OCI-LY1 (cell line): Measurements from ENCODE around the gene NOTCH1.

Experiments used
- H2AFZ ChIP-seq: fragments of 200-600 bp; sonication (generic), shearing (Covaris generic); 2 replicates; pipeline ENCODE4 v1.6.0; 2014; ENCODE audit warnings: antibody characterized with exemption, mild to moderate bottlenecking, low read length
- H3F3A ChIP-seq: fragments of 200-600 bp; sonication (generic), shearing (Covaris generic); 2 replicates; pipeline ENCODE4 v1.6.0; 2014; ENCODE audit warnings: mild to moderate bottlenecking, antibody characterized with exemption, low read length, moderate library complexity; ENCODE audit not compliant: insufficient read depth
- H3K27ac ChIP-seq: fragments of 200-600 bp; sonication (generic); 2 replicates; pipeline ENCODE4 v1.5.1; 2014; ENCODE audit warnings: low read length, mixed run types, mild to moderate bottlenecking, low read depth; ENCODE audit not compliant: poor library complexity, severe bottlenecking
- H3K27me3 ChIP-seq: fragments of 200-600 bp; sonication (generic); 2 replicates; pipeline ENCODE4 v1.6.0; 2014; ENCODE audit warnings: antibody characterized with exemption, mild to moderate bottlenecking, low read length, moderate library complexity; ENCODE audit not compliant: insufficient read depth
- H3K36me3 ChIP-seq: fragments of 200-600 bp; sonication (generic); 2 replicates; pipeline ENCODE4 v1.6.1; 2014; ENCODE audit warnings: mild to moderate bottlenecking, antibody characterized with exemption, low read length, moderate library complexity, mixed read lengths; ENCODE audit not compliant: insufficient read depth
- H3K4me1 ChIP-seq: fragments of 200-600 bp; sonication (generic); 2 replicates; pipeline ENCODE4 v1.5.1; 2014; ENCODE audit warnings: mild to moderate bottlenecking, low read length, moderate library complexity; ENCODE audit not compliant: insufficient read depth, severe bottlenecking
- H3K4me2 ChIP-seq: fragments of 200-600 bp; sonication (generic), shearing (Covaris generic); 2 replicates; pipeline ENCODE4 v1.6.1; 2014; ENCODE audit warnings: low read length
- H3K4me3 ChIP-seq: fragments of 200-600 bp; sonication (generic); 2 replicates; pipeline ENCODE4 v1.5.1; 2014; ENCODE audit warnings: low read length, low read depth, mild to moderate bottlenecking, mixed read lengths; ENCODE audit not compliant: poor library complexity, severe bottlenecking
- H3K79me2 ChIP-seq: fragments of 200-600 bp; shearing (Covaris generic); 2 replicates; pipeline ENCODE4 v1.6.1; 2016; ENCODE audit warnings: mixed run types, low read length, mixed read lengths; ENCODE audit not compliant: insufficient read depth
- H3K9ac ChIP-seq: fragments of 200-600 bp; sonication (generic), shearing (Covaris generic); 2 replicates; pipeline ENCODE4 v1.6.1; 2014; ENCODE audit warnings: mild to moderate bottlenecking, low read length, mixed read lengths
- H3K9me2 ChIP-seq: fragments of 200-600 bp; sonication (generic), shearing (Covaris generic); 2 replicates; pipeline ENCODE4 v1.6.1; 2014; ENCODE audit warnings: low read depth, mild to moderate bottlenecking, low read length, mixed read lengths
- H3K9me3 ChIP-seq: fragments of 200-600 bp; shearing (Covaris generic); 2 replicates; pipeline ENCODE4 v1.6.1; 2014; ENCODE audit warnings: low read length, mixed read lengths
- H4K20me1 ChIP-seq: fragments of 200-600 bp; sonication (generic), shearing (Covaris generic); 2 replicates; pipeline ENCODE4 v1.6.0; 2016; ENCODE audit warnings: mild to moderate bottlenecking, low read length; ENCODE audit not compliant: insufficient read depth
- EZH2 ChIP-seq: fragments of 200-600 bp; sonication (generic), shearing (Covaris generic); IDR thresholded peaks from 2 replicates; pipeline ENCODE4 v1.8.0; 2017; ENCODE audit warnings: borderline replicate concordance, mixed run types, mild to moderate bottlenecking, antibody characterized with exemption, low read length, moderate library complexity, mixed read lengths
- TF ChIP-seq, protein P1 (sequence below): fragments of 200-600 bp; sonication (generic), shearing (Covaris generic); IDR thresholded peaks from 2 replicates; pipeline ENCODE4 v1.5.1; 2017; ENCODE audit warnings: mild to moderate bottlenecking, antibody characterized with exemption, low read length, moderate library complexity, mixed read lengths

Gene NOTCH1

GRCh38 chr9:136472640-136473353 is 73.1 kb downstream of the NOTCH1 start:
- Histone ChIP-seq H3K27me3 (no peaks in the 10 kb centered on the region), H3K79me2 (no peaks in the 10 kb centered on the region), H3F3A (no peaks in the 10 kb centered on the region), H3K4me3 (no peak overlapping the region), H3K4me2 (no peak overlapping the region), H3K27ac (no peak overlapping the region), H4K20me1 (no peaks in the 10 kb centered on the region), H3K9ac (no peak overlapping the region), H3K36me3 (peaks cover 98% of the 10 kb centered on the region), H3K9me3 (no peaks in the 10 kb centered on the region), H3K4me1 (no peaks in the 10 kb centered on the region), H3K9me2 (no peaks in the 10 kb centered on the region), H2AFZ (no peak overlapping the region)
- TF ChIP-seq, protein P1, sequence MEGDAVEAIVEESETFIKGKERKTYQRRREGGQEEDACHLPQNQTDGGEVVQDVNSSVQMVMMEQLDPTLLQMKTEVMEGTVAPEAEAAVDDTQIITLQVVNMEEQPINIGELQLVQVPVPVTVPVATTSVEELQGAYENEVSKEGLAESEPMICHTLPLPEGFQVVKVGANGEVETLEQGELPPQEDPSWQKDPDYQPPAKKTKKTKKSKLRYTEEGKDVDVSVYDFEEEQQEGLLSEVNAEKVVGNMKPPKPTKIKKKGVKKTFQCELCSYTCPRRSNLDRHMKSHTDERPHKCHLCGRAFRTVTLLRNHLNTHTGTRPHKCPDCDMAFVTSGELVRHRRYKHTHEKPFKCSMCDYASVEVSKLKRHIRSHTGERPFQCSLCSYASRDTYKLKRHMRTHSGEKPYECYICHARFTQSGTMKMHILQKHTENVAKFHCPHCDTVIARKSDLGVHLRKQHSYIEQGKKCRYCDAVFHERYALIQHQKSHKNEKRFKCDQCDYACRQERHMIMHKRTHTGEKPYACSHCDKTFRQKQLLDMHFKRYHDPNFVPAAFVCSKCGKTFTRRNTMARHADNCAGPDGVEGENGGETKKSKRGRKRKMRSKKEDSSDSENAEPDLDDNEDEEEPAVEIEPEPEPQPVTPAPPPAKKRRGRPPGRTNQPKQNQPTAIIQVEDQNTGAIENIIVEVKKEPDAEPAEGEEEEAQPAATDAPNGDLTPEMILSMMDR, result no peak
- TF ChIP-seq EZH2, result no peak

- H3K4me2 ChIP-seq, result no peak overlapping the region
- H3K79me2 ChIP-seq, result no peaks in the 10 kb centered on the region
- peaks cover 98% of the 10 kb centered on the region for H3K36me3 ChIP-seq
- H3K27ac ChIP-seq, result no peak overlapping the region
- no peaks in the 10 kb centered on the region for H3K9me3 ChIP-seq
- no peak for TF ChIP-seq EZH2
- TF ChIP-seq, protein P1, result no peak
- H3K4me3 ChIP-seq, result no peak overlapping the region
- no peak overlapping the region for H2AFZ ChIP-seq
- H4K20me1 ChIP-seq, result no peaks in the 10 kb centered on the region
- H3K9me2 ChIP-seq, result no peaks in the 10 kb centered on the region
- no peaks in the 10 kb centered on the region for H3F3A ChIP-seq
- H3K27me3 ChIP-seq, result no peaks in the 10 kb centered on the region
- no peak overlapping the region for H3K9ac ChIP-seq
- no peaks in the 10 kb centered on the region for H3K4me1 ChIP-seq
Measured at GRCh38 chr9:136471802-136472487, 73.9 kb downstream of the NOTCH1 start.

DNA sequence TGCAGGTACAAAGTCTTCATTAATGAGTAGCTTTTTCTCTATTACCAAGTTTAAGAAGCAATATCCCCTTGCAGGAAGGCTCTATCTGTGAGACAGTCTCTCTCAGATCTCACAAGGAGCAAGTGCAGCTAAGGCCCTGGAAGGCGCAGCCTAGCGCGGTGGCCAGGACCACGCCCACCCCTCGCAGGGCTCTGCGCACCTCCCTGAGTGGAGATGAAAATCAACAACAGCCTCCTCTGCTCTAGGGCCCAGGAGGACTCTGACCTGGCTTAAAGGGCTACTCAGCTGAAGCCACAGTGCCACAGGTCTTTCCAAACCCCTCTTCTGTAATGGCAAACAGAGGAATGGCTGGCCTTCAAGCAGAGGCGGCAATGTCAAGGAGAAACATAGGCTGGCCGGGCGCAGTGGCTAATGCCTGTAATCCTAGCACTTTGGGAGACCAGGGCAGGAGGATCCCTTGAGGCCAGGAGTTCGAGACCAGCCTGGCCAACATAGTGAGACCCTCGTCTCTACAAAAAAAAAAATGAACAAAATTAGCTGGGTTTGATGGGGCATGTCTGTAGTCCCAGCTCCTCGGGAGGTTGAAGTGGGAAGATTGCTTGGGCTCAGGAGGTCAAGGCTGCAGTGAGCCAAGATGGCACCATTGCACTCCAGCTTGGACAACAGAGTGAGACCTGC is 74.9 kb downstream of the NOTCH1 start:
- H3K79me2 ChIP-seq, result no peaks in the 10 kb centered on the region
- H3K36me3 ChIP-seq, result peaks cover 98% of the 10 kb centered on the region
- H3K4me1 ChIP-seq, result no peaks in the 10 kb centered on the region
- no peak overlapping the region for H2AFZ ChIP-seq
- H3F3A ChIP-seq, result no peaks in the 10 kb centered on the region
- no peak overlapping the region for H3K4me2 ChIP-seq
- H4K20me1 ChIP-seq, result no peaks in the 10 kb centered on the region
- no peaks in the 10 kb centered on the region for H3K9me3 ChIP-seq
- no peak overlapping the region for H3K9ac ChIP-seq
- no peak overlapping the region for H3K4me3 ChIP-seq
- no peaks in the 10 kb centered on the region for H3K27me3 ChIP-seq
- no peaks in the 10 kb centered on the region for H3K9me2 ChIP-seq
- TF ChIP-seq, protein P1, result no peak
- no peak for TF ChIP-seq EZH2
- H3K27ac ChIP-seq, result no peak overlapping the region
